Fibroblast of the aortic adventitia (primary cell): Measurements from ENCODE around the gene RDH5. TPM values are rescaled to one million over a fixed set of nuclear protein-coding genes. Genes with fewer than 3 reads are reported as not detected.
A peak's percentile ranks its signal among the peaks of the same experiment; 100 is the strongest.

Experiments
- DNase-seq: peaks from one replicate; pipeline ENCODE4 v3.0.0-alpha.2; 2010; ENCODE audit warnings: low read depth
- H3K4me3 ChIP-seq: 2 replicates; pipeline ENCODE4 v1.5.1; 2011; ENCODE audit warnings: low read depth, mild to moderate bottlenecking, control low read depth, low read length, moderate library complexity
- CTCF ChIP-seq: IDR thresholded peaks from 2 replicates; pipeline ENCODE4 v1.5.1; 2011; ENCODE audit warnings: mild to moderate bottlenecking, low read length, control low read depth, inconsistent platforms; ENCODE audit not compliant: insufficient read depth
- total RNA-seq: library from RNA; depleted of rRNA; stranded (reverse); fragments of >200 nt; gene quantifications from 2 replicates; pipeline ENCODE4 v1.2.3, GENCODE V29; 2012; ENCODE audit warnings: low replicate concordance

The RDH5 gene
- total RNA-seq, 1 donor = 17.7 TPM

GRCh38 chr12:55733858-55734257 lies 13.7 kb downstream of the RDH5 start:
- no peak for TF ChIP-seq CTCF
- no peak overlapping the region for H3K4me3 ChIP-seq

GRCh38 chr12:55734595-55734994 lies 14.4 kb downstream of the RDH5 start:
- TF ChIP-seq CTCF = no peak
- DNase-seq = no peak
- no peak overlapping the region for H3K4me3 ChIP-seq

More at GRCh38 chr12:55733858-55734257, 13.7 kb downstream of the RDH5 start:
- peak; percentile 25 for DNase-seq

DNA sequence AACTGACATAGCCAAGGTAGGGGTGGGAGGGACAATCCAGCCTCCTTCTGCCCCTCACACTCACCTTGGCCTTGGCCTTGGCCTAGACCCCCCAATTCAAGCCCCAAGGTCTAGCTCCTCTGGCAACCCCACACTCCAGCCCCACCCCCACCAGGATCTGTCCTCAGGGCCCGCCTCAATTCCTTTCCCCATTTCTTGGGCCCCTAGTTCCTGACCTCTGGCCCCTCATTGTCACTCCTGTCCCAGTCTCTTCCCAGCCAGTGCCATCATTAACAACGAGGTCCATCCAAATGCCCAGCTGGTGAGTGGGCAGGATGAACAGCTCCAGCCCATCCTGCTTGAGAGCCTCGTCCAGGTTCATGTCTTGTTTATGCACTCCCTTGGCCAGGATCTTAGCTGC lies 15.9 kb downstream of the RDH5 start:
- no peak for DNase-seq
- no peak for TF ChIP-seq CTCF
- no peak overlapping the region for H3K4me3 ChIP-seq

GRCh38 chr12:55736780-55737580 lies 16.8 kb downstream of the RDH5 start:
- no peak overlapping the region for H3K4me3 ChIP-seq
- peak; percentile 95 for TF ChIP-seq CTCF
- DNase-seq = peak; percentile 75

GRCh38 chr12:55737581-55738122 lies 17.5 kb downstream of the RDH5 start:
- peak overlapping the region; percentile 73 for H3K4me3 ChIP-seq
- TF ChIP-seq CTCF = no peak
- no peak for DNase-seq

GRCh38 chr12:55738123-55739024 lies 18.2 kb downstream of the RDH5 start:
- DNase-seq = peak; percentile 90
- H3K4me3 ChIP-seq = peak overlapping the region; percentile 73
- peak; percentile 76 for TF ChIP-seq CTCF
